Loucy (cell line): Measurements from ENCODE around the gene TGM2.

Source experiments
- H2AFZ ChIP-seq: fragments of 200-600 bp; sonication (generic); 2 replicates; pipeline ENCODE4 v1.6.0; 2016; ENCODE audit warnings: antibody characterized with exemption, mild to moderate bottlenecking, low read length, moderate library complexity
- H3F3A ChIP-seq: fragments of 200-600 bp; 2 replicates; pipeline ENCODE4 v1.6.0; 2016; ENCODE audit warnings: antibody characterized with exemption, low read depth, mild to moderate bottlenecking
- H3K27me3 ChIP-seq: fragments of 200-600 bp; sonication (generic); 2 replicates; pipeline ENCODE4 v1.6.1; 2014; ENCODE audit warnings: low read length, mild to moderate bottlenecking; ENCODE audit not compliant: insufficient read depth, poor library complexity, severe bottlenecking
- H3K36me3 ChIP-seq: fragments of 200-600 bp; sonication (generic); 2 replicates; pipeline ENCODE4 v1.6.1; 2016; ENCODE audit warnings: low read length; ENCODE audit not compliant: insufficient read depth
- H3K4me1 ChIP-seq: fragments of 200-600 bp; sonication (generic); 2 replicates; pipeline ENCODE4 v1.5.1; 2014; ENCODE audit warnings: low read length, mild to moderate bottlenecking; ENCODE audit not compliant: insufficient read depth, poor library complexity, severe bottlenecking
- H3K4me2 ChIP-seq: fragments of 200-600 bp; sonication (generic); 2 replicates; pipeline ENCODE4 v1.6.0; 2014; ENCODE audit warnings: antibody characterized with exemption, low read length, low read depth, mild to moderate bottlenecking; ENCODE audit not compliant: poor library complexity, severe bottlenecking
- H3K4me3 ChIP-seq: fragments of 200-600 bp; sonication (generic); 2 replicates; pipeline ENCODE4 v1.5.1; 2014; ENCODE audit warnings: low read length, mild to moderate bottlenecking, mixed read lengths; ENCODE audit not compliant: poor library complexity, severe bottlenecking
- H3K79me2 ChIP-seq: fragments of 200-600 bp; sonication (generic); 2 replicates; pipeline ENCODE4 v1.6.1; 2014; ENCODE audit warnings: low read length; ENCODE audit not compliant: insufficient read depth
- H3K9ac ChIP-seq: fragments of 200-600 bp; sonication (generic); 2 replicates; pipeline ENCODE4 v1.6.0; 2014; ENCODE audit warnings: mild to moderate bottlenecking, low read depth, low read length, moderate library complexity; ENCODE audit not compliant: poor library complexity, severe bottlenecking
- H3K9me2 ChIP-seq: fragments of 200-600 bp; sonication (generic); replicated peaks from 2 replicates; pipeline ENCODE4 v1.6.1; 2016; ENCODE audit warnings: low read depth, low read length, mixed read lengths
- H3K9me3 ChIP-seq: fragments of 200-600 bp; sonication (generic); 2 replicates; pipeline ENCODE4 v1.6.1; 2014; ENCODE audit warnings: mild to moderate bottlenecking, antibody characterized with exemption, low read length, low read depth; ENCODE audit not compliant: insufficient read depth
- H4K20me1 ChIP-seq: fragments of 200-600 bp; sonication (generic); 2 replicates; pipeline ENCODE4 v1.6.0; 2014; ENCODE audit warnings: antibody characterized with exemption, low read length, mild to moderate bottlenecking; ENCODE audit not compliant: insufficient read depth, poor library complexity, severe bottlenecking
- CTCF ChIP-seq: fragments of 200-600 bp; sonication (generic); conservative IDR thresholded peaks from 2 replicates; pipeline ENCODE4 v1.5.1; 2014; ENCODE audit warnings: mild to moderate bottlenecking, antibody characterized with exemption, low read length
- EZH2phosphoT487 ChIP-seq: fragments of 200-600 bp; IDR thresholded peaks from 2 replicates; pipeline ENCODE4 v1.6.1; 2018; ENCODE audit warnings: antibody characterized with exemption, mild to moderate bottlenecking, moderate library complexity, borderline replicate concordance

The TGM2 gene

GRCh38 chr20:38172408-38172807 lies 7.3 kb upstream of the TGM2 start:
- no peak overlapping the region for H3K4me2 ChIP-seq
- no peaks in the 10 kb centered on the region for H3K36me3 ChIP-seq
- no peaks in the 10 kb centered on the region for H4K20me1 ChIP-seq
- H3K9me2 ChIP-seq = no peaks in the 10 kb centered on the region
- H3K27me3 ChIP-seq = no peaks in the 10 kb centered on the region
- H3K9me3 ChIP-seq = no peaks in the 10 kb centered on the region
- no peak overlapping the region for H2AFZ ChIP-seq
- H3K79me2 ChIP-seq = no peaks in the 10 kb centered on the region
- H3K9ac ChIP-seq = no peak overlapping the region
- no peaks in the 10 kb centered on the region for H3F3A ChIP-seq
- no peak for TF ChIP-seq EZH2phosphoT487
- peak; percentile 29; the same call in 1 of the 2 replicates for TF ChIP-seq CTCF
- no peaks in the 10 kb centered on the region for H3K4me1 ChIP-seq
- no peak overlapping the region for H3K4me3 ChIP-seq

GRCh38 chr20:38171675-38172043 lies 6.6 kb upstream of the TGM2 start:
- Histone ChIP-seq H3F3A (no peaks in the 10 kb centered on the region), H3K27me3 (no peaks in the 10 kb centered on the region), H3K4me2 (no peak overlapping the region), H3K9me3 (no peaks in the 10 kb centered on the region), H3K36me3 (no peaks in the 10 kb centered on the region), H3K9me2 (no peaks in the 10 kb centered on the region), H3K4me3 (no peak overlapping the region), H3K79me2 (no peaks in the 10 kb centered on the region), H2AFZ (no peak overlapping the region), H3K4me1 (no peaks in the 10 kb centered on the region), H3K9ac (no peak overlapping the region), H4K20me1 (no peaks in the 10 kb centered on the region)
- TF ChIP-seq EZH2phosphoT487 (no peak), CTCF (no peak)

- Histone ChIP-seq H3K4me3 (no peak overlapping the region), H3K9ac (no peak overlapping the region), H3F3A (no peaks in the 10 kb centered on the region), H3K36me3 (no peaks in the 10 kb centered on the region), H3K27me3 (no peaks in the 10 kb centered on the region), H3K9me2 (no peaks in the 10 kb centered on the region), H2AFZ (no peak overlapping the region), H3K9me3 (no peaks in the 10 kb centered on the region), H3K4me2 (no peak overlapping the region), H3K79me2 (no peaks in the 10 kb centered on the region), H3K4me1 (no peaks in the 10 kb centered on the region), H4K20me1 (no peaks in the 10 kb centered on the region)
- TF ChIP-seq EZH2phosphoT487 (no peak), CTCF (no peak)
Measured at GRCh38 chr20:38170826-38171674, 6.0 kb upstream of the TGM2 start.
